Stomach (tissue), 4 donors: ENCODE data around the gene MYO9A.

Source experiments
- POLR2A ChIP-seq, 4 donors: fragments of 450-650 bp; IDR thresholded peaks; one replicate each; pipeline ENCODE4 v1.6.1; 2016; ENCODE audit warnings: antibody characterized with exemption in 4 of 4, control low read depth in 2 of 4, mild to moderate bottlenecking in 1 of 4, moderate library complexity in 1 of 4
- TF ChIP-seq, protein P1 (sequence below), 7 experiments: fragments of 450-650 bp in 4 of 7; fragments of 200-600 bp in 3 of 7; sonication (generic) in 3 of 7; IDR thresholded peaks; one replicate each; pipeline ENCODE4 v1.5.1; 2016 to 2019; ENCODE audit warnings: antibody characterized with exemption in 7 of 7, control low read depth in 2 of 7, mild to moderate bottlenecking in 1 of 7

DNA sequence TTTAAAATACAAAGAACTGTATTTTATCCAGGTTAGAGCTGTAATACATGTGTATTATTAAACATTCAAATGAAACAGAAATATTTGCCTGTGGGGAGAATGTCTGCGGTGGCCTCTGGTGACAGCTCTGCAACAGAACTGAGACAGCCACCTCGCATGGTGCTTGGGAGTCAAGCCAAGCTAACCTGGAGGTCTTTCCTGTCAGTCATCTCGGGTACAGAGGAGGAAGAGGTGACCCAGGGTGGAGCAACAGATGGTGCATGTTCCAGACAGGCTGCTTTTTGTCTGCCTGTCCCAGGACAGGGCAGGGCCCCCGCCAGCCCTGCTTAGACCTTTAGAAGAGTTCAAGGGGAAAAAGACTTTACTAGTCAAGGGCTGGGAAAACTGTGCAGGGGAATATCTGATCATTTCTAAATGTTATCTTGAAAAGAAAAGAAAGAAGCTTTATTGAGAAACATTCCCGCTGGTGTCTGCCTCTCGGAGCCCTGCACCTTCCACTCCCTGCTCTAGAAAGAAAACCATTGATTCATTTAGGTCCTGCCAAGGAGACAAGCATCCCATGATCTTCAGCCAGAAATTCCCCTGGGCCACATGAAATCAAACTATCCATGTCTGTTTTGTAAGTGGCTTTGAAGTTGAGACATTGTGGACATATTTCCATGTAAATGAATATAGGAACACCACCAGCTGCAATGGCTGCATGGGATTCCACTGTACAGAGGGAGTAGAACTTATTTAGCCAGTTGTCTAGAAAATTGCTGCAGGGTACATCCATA lies 313.1 kb downstream of the MYO9A start:
- TF ChIP-seq POLR2A (IDR thresholded peaks at IDR 0.05): no peak
- TF ChIP-seq, protein P1, sequence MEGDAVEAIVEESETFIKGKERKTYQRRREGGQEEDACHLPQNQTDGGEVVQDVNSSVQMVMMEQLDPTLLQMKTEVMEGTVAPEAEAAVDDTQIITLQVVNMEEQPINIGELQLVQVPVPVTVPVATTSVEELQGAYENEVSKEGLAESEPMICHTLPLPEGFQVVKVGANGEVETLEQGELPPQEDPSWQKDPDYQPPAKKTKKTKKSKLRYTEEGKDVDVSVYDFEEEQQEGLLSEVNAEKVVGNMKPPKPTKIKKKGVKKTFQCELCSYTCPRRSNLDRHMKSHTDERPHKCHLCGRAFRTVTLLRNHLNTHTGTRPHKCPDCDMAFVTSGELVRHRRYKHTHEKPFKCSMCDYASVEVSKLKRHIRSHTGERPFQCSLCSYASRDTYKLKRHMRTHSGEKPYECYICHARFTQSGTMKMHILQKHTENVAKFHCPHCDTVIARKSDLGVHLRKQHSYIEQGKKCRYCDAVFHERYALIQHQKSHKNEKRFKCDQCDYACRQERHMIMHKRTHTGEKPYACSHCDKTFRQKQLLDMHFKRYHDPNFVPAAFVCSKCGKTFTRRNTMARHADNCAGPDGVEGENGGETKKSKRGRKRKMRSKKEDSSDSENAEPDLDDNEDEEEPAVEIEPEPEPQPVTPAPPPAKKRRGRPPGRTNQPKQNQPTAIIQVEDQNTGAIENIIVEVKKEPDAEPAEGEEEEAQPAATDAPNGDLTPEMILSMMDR (IDR thresholded peaks at IDR 0.05): no peak
